ENCODE measurements around the gene SEMA4A.
"Not testable (repeated sequence)": the region's sequence is repeated elsewhere in the genome, so short reads cannot be mapped to it uniquely, and the experiment has no call there.

SEMA4A gene

GRCh38 chr1:156160000-156160742 is 6.8 kb downstream of the SEMA4A start:
- no peak for DNase-seq (ENCODE audit: low read depth)

DNA sequence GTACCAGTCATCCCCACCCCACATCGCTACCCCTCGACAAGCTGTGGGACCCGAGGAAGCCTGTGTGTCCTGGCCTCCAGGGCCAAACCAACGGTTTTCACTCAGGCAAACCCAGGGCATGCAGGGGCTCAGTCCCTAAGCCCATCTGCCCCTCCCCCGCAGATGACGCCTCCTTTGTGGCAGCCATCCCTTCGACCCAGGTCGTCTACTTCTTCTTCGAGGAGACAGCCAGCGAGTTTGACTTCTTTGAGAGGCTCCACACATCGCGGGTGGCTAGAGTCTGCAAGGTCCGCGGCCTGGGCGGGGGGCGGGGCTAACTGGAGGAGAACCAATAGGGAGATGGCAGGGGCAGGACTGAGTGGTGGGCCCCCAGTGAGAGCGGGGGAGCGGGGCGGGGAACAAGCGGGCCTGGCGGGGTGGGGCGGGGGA is 7.4 kb downstream of the SEMA4A start:
- no peak for DNase-seq (ENCODE audit: low read depth)

DNA sequence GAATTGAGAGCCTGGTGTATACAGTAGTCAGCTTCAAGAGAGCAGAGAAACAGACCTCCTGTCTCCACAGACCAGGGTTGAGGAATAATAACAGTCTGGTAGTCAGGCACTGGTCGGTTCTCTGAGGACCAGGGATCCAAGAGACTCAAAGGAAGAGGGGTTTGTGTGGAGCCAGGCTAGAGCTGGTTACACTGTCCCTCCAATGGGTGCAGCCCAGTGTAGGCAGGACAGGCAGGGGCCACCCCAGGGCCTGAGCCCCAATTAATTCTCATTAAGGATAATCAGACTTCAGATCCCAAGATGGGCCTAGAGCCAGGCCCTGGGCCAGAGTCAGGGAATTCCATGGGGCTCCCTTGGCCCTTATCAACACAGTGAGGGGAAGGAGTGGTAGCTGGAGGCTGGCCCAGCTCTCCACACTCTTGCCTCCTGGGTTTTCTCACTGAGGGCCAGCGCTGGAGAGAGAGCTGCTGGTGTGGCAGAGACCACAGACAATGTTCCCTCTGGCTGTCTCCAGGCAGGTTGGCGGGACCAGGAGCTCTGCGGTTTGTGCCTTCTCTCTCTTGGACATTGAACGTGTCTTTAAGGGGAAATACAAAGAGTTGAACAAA is 9.1 kb downstream of the SEMA4A start:
- no peak for DNase-seq (ENCODE audit: low read depth)

GRCh38 chr1:156163712-156164111 is 10.3 kb downstream of the SEMA4A start:
- DNase-seq (ENCODE audit: low read depth): no peak

DNA sequence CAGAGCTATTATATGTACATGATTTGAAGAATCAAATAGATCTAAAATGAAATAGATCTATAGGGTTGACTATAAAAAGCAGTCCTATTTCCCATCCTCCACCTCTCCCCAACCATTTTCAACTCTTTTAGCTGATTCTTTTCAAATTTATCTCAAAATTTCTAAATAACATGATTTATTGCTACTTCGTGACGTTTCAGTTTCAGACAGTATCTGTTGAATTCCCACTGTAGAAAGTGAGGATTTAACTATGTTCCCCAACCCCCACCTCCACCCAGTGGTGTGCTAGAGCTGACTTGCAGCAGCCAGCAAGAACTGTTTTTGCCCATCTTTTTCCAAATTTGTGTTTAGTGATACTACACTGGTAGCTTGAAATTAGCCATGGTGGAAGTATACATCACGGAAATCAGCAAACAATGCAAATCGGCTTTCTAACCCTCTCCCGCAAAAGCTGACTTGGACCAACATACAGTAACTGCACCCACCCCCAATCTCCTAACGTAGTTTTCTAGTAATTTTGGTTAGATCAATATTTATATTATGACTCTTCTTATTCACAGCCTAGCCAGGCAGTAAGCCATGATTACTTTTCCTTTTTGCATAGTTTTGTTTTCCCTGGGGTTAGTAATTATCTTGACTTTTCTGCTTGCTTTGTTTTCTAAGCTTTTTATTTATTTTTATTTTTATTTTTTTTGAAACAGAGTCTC is 10.9 kb downstream of the SEMA4A start:
- DNase-seq (ENCODE audit: low read depth): no peak

GRCh38 chr1:156165083-156165482 is 11.7 kb downstream of the SEMA4A start:
- DNase-seq (ENCODE audit: low read depth): no peak

GRCh38 chr1:156167536-156167935 is 14.2 kb downstream of the SEMA4A start:
- DNase-seq (ENCODE audit: low read depth): no peak

DNA sequence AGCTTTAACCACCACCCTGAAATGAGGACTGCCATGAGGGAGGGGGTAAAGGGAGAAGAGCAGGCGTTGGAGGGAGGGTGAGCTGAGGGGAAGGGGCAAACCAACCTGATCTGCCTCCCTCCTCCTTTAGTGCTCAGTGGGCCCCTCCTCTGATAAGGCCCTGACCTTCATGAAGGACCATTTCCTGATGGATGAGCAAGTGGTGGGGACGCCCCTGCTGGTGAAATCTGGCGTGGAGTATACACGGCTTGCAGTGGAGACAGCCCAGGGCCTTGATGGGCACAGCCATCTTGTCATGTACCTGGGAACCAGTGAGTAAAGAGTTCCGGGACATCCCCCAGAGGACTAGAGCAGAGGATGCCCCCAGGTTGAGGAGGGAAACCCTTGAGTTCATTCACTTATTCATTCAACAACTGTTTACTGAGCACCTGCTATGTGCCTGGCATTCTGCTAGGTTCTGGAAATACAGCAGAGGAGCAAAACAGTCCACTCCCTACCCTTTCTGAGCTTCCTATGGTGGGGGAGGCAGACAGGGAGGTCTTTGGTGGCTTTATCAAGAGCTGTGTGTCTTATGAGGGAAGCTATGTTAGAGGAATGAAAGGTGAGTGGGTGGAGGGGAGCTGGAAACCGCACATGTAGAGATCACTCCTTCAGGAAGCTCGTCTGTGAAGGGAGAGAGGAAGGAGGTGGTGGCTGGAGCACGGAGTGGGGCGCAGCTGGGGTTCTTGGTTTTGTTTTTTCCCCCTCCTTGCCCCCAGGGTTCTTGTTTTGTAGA is 19.5 kb downstream of the SEMA4A start:
- no peak for DNase-seq (ENCODE audit: low read depth)

- no peak for DNase-seq (ENCODE audit: low read depth)
Observed at GRCh38 chr1:156176610-156177210, 23.3 kb downstream of the SEMA4A start.

DNA sequence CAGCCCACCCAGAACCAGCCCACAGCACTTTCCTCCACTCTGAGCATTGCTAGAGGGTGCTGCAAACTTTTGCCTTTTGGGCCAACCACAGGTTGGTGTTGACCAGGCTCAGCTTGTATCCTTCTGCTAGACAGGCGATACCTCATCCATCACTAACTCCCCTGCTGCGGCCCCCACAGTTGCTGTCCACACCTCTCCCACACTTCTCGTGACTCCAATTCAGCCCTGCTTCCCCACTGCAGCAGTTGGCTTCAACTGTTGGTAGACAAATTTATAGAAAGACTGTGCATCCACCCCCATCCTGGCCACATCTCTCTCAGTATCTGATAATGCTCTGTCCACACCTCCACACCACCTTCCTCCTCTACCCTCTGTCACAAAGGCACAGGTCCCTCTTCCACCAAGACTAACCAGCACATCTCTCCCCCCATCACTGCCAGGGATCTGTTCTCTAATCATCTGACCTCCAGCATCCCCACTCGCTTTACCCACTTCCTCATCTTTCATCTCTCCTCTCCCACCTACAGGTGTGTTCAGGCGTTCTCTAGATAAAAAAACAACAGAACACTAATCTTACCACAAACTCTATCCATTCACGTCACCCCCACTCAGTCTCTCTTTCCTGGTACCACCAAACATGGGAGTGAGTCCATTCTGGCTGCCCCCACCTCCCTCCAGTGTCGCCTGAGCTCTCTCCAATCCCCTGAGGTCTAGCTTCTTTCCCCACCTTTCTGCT is 24.7 kb downstream of the SEMA4A start:
- no peak for DNase-seq (ENCODE audit: low read depth)

DNA sequence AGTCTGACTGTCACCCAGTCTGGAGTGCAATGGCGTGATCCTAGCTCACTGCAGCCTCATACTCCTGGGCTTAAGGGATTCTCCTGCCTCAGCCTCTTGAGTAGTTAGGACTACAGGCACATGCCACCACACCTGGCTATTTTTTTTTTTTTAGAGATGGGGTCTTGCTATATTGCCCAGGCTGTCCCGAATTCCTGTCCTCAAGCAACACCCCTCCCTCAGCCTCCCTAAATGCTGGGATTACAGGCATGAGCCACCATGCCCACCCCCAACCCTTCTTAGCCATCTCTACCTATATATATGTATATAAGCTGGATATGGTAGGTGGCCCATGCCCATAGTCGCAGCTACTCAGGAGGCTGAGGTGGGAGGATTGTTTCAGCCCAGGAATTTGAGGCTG is 27.1 kb downstream of the SEMA4A start:
- DNase-seq (ENCODE audit: low read depth): no peak

- not testable (repeated sequence) for DNase-seq (ENCODE audit: low read depth)
Observed at GRCh38 chr1:156181391-156181924, 28.1 kb downstream of the SEMA4A start.

DNA sequence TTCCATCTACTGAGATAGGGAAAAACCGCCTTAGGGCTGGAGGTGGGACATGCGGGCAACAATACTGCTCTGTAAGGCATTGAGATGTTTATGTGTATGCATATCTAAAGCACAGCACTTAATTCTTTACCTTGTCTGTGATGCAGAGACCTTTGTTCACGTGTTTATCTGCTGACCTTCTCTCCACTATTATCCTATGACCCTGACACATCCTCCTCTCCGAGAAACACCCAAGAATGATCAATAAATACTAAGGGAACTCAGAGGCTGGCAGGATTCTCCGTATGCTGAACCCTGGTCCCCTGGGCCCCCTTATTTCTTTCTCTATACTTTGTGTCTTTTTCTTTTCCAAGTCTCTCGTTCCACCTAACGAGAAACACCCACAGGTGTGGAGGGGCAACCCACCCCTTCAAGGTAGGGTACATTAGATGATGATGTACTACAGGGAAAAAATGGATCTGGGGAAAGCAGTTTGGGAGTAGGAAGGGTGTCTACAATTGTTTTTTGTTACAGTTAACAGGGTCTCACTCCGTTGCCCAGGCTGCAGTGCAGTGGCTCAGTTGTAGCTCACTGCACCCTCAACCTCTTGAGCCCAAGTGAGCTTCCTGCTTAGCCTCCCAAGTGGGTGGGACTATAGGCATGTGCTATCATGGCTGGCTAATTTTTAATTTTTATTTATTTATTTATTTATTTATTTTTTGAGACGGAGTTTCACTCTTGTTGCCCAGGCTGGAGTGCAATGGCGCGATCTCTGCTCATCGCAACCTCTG is 28.8 kb downstream of the SEMA4A start:
- not testable (repeated sequence) for DNase-seq (ENCODE audit: low read depth)

DNA sequence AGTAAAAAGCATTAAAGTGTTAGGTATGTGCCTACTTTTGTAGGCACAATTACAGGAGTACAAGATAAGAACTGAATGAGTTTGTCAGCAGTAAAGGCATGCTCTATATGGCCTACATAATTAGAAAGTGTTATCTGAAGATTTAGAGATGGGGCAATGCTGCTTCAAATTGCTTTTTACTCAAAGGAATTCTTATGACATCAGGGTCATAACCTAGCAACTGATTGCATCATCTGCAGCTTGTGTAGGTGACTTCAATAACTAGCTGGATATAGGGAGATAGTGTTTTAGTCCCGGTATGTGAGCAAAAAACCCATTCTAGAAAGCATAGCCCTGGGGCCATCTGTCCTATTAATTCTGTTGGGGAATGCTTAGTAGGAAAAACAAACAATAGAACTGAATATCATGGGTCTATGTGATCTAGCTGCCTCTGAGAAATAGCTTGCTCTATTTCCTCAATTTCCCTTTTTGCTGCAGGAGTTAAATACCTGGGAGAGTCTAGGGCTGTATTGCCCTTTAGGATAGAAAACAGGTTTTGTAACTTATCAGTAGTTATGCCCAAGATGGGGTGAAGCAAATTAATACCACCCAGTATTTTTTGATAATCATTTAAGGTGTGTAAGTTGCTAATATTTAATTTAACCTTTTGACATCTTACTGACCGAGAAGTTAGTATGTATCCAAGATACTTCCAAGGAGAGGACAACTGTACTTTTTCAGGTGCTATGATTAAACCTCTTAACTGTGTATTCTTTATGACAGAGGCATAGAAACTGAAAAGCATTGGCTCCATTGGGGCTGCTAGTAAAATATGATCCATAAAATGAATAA is 33.2 kb downstream of the SEMA4A start:
- DNase-seq (ENCODE audit: low read depth): not testable (repeated sequence)

DNA sequence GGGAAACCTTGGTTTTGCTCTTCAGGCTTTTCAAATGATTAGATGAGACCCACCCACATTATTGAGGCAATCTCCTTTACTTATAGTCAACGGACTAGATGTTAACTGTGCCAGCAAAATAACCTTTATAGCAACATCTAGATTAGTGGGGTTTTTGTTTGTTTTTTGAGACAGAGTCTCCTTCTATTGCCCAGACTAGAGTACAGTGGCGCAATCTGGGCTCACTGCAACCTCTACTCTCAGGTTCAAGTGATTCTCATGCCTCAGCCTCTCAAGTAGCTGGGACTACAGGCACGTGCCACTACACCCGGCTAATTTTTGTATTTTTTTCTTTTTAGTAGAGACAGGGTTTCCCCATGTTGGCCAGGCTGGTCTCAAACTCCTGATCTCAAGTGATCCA is 36.9 kb downstream of the SEMA4A start:
- DNase-seq (ENCODE audit: low read depth): not testable (repeated sequence)

DNA sequence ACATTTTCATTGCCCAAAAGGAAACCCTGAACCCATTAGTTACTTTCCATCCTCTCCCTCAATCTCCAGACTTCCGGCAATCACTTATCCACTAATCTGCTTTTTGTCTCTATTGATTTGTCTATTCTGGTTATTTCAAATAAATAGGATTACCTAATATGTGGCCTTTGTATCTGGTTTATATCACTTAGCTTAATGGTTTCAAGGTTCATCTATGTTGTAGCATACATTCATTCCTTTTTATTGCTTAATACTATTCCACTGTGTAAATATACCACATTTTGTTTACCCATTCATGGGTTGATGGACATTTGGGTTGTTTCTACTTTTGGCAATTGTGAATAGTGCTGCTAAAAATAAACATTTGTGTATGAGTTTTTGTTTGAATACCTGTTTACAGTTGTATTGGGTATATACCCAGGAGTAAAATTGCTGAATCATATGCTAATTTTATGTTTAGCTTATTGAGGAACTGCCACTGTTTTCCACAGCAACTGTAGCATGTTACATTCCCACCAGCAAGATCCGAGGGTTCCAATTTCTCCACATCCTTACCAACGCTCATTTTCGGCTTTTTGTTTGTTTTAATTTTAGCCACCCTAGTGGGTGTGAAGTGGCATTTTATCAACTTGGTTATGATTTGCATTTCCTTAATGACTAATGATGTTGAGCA is 38.0 kb downstream of the SEMA4A start:
- no peak for DNase-seq (ENCODE audit: low read depth)

GRCh38 chr1:156193208-156193487 is 39.8 kb downstream of the SEMA4A start:
- no peak for DNase-seq (ENCODE audit: low read depth)

DNA sequence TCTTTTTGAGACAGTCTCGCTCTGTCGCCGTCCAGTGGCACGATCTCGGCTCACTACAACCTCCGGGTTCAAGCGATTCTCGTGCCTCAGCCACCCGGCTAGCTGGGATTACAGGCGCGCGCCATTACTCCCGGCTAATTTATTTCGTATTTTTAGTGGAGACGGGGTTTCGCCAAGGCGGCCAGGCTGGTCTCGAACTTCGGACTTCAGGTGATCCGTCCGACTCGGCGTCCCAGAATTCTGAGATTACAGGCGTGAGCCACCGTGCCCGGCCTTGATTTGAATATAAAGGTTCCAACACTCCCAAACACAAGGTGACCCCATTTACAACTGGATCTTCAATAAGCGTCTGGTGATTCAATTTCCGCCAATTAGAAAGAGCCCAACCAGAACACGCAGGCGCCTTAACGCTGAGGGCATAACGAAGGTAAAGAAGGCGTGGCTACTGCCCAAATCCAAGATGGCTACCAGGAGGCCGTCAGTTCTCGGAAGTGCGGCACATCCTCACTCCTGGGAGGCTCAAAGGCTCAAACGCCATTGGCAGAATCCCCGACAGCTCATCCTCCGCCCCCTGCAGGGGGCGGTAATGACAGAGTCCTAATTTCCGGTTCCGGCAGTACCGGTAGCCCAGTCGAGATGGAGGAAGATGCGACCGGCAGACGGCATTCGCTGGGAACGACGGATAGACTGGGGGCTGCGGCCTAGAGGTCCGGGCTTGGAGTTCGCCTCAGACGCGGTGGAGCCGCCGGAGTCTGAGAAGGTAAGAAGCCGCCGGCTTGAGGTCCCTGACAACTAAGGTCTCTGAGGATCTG is 40.3 kb downstream of the SEMA4A start, which contains the start of gene SLC25A44:
SLC25A44 (plus strand) TSS at position 617 of the 812 bp plus-strand sequence. CDS start 5,744 bp downstream, outside the sequence.
- DNase-seq (ENCODE audit: low read depth): peak; percentile 96
